ENCODE data around the gene GRB10. TPM values are rescaled to one million over a fixed set of nuclear protein-coding genes. Genes with fewer than 3 reads are reported as not detected.

Gene GRB10
- total RNA-seq, 1 experiment from 2014 or later, result 83.7 TPM

- peak; percentile 72 for DNase-seq (ENCODE audit: low read depth)
- in situ Hi-C loops (cut with HindIII; ENCODE audit: low pct_unique_long_range_greater_than_20kb, low sequenced_read_pairs), result no loop called here
Observed at GRCh38 chr7:50807026-50807730, 24.5 kb upstream of the GRB10 start.

DNA sequence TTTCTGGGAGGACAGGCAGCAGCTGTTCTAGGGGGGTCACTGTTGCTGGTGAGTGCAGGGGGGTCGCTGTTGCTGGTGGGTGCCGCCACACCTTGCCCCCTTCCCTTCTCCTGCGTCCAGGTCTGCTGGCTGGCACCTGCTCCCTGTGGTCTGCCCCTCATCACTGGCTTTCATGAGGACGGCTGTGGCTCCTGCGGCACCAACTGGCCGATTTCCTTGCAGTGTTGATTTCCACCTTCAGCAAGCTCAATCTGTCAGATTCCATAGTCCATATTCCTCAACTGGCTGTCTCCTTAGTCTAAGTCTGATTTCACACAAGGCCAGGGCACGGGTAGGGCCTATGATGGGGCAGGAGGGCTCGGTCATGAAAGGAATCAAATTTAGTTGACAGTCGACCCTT lies 23.4 kb upstream of the GRB10 start:
- no peak for DNase-seq (ENCODE audit: low read depth)
- in situ Hi-C loops (cut with HindIII; ENCODE audit: low pct_unique_long_range_greater_than_20kb, low sequenced_read_pairs), result no loop called here

DNA sequence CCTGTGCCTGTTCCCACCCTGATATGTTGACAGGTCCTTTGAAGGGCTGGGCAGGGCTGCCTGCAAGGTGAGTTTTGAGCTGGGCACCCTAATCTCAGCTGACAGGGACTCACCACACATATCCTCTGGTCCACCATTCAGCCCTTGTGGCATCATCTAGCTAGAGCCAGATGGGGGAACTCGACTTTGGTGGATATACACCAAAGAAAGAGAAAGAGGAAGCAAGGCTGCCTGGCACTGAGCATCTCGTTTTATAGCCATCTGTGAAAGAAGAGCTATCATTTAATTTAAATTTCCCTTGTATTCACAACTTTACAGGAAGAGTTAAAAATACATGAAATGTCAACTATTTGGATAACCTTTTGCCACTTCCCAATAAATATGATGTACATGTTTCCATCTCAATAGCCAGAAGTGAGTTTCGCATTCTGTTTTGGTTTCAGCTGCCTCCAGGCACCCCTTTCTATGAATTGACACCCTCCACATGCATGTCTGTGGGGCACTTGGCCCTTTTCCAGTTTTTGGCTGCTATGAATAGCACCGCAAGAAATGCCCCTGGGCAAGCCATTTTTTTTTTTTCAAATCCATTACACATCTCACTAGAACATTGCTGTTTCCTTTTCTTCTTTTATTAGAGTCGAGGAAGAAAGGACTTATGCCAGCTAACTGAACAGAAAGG lies 22.9 kb upstream of the GRB10 start:
- no peak for DNase-seq (ENCODE audit: low read depth)
- in situ Hi-C loops (cut with HindIII; ENCODE audit: low pct_unique_long_range_greater_than_20kb, low sequenced_read_pairs), result no loop called here

- peak; percentile 67 for DNase-seq (ENCODE audit: low read depth)
- in situ Hi-C loops (cut with HindIII; ENCODE audit: low pct_unique_long_range_greater_than_20kb, low sequenced_read_pairs), result no loop called here
Observed at GRCh38 chr7:50803359-50804337, 21.0 kb upstream of the GRB10 start.

DNA sequence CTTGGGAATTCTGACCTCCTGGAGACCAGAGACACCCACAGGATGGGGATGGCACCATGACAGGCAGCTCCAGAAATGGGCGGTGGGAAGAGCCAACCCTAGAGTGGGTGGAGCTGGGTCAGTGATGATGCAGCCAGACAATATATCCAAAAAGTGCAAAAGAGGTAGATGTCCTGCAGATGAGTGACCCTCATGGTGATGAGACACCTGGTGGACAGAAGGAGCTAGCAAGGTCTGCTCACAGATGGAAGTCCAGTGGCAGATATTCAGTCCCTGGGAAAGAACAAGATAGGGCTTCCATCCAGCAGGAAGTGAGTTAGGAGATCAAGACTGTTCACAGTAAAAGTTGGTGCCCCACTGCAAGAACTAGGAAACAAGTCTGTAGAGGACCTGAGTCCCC lies 19.2 kb upstream of the GRB10 start:
- in situ Hi-C loops (cut with HindIII; ENCODE audit: low pct_unique_long_range_greater_than_20kb, low sequenced_read_pairs), result no loop called here
- no peak for DNase-seq (ENCODE audit: low read depth)

GRCh38 chr7:50799873-50800272 lies 17.2 kb upstream of the GRB10 start:
- in situ Hi-C loops (cut with HindIII; ENCODE audit: low pct_unique_long_range_greater_than_20kb, low sequenced_read_pairs), result no loop called here
- DNase-seq (ENCODE audit: low read depth), result no peak

DNA sequence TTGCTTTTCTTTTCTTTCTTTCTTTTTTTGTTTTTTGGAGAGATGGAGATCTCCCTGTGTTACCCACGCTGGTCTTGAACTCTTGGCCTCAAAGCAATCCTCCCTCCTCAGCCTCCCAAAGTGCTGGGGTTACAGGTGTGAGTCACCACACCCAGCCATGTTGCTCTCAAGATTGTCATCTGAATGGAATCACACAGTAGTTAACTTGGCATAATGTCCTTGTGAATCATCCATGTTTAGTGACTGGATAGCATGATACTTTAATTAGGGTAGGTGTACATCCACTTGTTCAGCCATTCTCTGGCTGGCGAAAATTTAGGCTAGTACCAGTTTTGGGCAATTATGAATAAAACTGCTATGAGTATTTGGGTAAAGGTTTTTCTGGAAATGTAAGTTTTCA lies 15.4 kb upstream of the GRB10 start:
- no peak for DNase-seq (ENCODE audit: low read depth)
- in situ Hi-C loops (cut with HindIII; ENCODE audit: low pct_unique_long_range_greater_than_20kb, low sequenced_read_pairs), result no loop called here

DNA sequence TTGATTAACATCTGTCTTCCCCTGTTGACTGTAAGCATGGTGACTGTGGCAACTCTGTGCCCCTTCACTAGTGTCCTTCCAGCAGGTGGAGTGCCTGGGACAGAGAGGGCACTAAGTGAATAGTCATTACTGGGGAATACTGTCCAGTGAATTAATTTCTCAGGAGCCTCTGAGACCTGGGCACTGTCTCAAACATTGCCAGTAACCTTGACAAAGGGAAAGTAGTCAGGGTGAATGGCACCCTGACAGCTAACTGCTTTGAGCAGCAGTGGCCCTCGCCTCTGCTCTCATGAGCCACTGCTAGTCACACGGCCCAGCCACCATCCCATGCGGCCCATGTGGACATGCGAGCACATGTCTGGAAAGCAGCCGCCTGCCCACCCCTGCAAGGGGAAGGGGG lies 13.1 kb upstream of the GRB10 start:
- no peak for DNase-seq (ENCODE audit: low read depth)
- in situ Hi-C loops (cut with HindIII; ENCODE audit: low pct_unique_long_range_greater_than_20kb, low sequenced_read_pairs), result no loop called here

DNA sequence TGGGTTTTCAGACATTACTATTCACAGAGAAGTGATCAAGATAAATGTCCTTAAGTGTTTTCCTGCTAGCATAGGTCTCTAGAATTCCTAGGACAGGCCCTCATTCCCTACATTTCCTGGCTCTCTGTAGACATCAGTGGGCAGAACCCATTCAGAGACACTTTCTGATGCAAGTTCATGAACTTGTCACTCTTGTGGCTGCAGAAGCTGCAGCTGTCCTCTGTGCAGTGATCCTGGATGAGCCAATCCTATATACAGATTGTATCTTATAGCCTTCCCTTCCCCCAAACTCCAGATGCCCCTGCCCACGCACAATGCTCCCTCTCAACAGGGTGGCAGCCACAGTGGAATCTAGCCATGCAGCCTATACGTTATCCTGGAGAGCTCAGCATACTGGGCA lies 12.6 kb upstream of the GRB10 start:
- in situ Hi-C loops (cut with HindIII; ENCODE audit: low pct_unique_long_range_greater_than_20kb, low sequenced_read_pairs), result no loop called here
- no peak for DNase-seq (ENCODE audit: low read depth)

GRCh38 chr7:50793947-50794570 lies 11.4 kb upstream of the GRB10 start:
- DNase-seq (ENCODE audit: low read depth), result no peak
- in situ Hi-C loops (cut with HindIII; ENCODE audit: low pct_unique_long_range_greater_than_20kb, low sequenced_read_pairs), result no loop called here

DNA sequence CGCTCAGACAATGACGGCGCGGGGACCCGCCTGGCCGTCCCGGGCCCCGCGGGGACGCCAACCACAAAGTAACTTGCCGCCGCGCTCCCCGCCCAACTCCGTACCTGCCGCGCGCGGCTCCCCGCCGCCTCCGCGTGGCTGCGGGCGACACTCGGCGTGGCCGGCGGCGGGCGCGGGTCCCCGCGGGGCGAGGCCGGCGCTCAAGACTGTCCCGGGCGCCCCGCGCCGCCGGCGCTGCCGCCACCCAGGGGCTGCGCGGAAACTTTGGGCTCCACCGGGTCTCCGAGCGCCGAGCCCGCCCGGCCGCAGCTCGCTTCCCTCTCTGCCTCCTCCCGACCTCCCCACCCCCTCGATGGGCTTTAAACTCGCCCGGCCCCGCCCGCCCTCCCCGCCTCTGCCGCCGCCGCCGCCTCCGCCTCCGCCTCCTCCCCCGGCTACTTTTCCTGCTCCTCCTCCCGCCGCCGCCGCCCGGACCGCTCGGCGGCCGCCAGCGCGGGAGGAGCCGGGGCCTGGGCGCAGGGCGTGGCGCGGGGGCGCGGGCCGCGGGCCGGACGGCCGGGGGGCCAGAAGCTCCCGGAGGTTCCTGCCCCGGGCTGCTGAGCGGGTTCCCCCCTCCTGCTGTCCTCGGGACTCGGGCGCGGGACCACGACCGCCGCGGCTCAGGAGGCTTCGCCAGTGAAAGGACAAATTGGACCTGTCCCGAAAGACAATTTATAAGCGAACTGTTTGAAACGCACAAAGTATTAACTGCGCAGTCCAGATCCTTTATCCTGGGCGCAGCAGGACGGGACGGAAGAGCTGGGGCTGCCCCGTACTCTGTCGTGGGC lies 10.6 kb upstream of the GRB10 start:
- peak; percentile 45 for DNase-seq (ENCODE audit: low read depth)
- in situ Hi-C loops (cut with HindIII; ENCODE audit: low pct_unique_long_range_greater_than_20kb, low sequenced_read_pairs), result no loop called here

DNA sequence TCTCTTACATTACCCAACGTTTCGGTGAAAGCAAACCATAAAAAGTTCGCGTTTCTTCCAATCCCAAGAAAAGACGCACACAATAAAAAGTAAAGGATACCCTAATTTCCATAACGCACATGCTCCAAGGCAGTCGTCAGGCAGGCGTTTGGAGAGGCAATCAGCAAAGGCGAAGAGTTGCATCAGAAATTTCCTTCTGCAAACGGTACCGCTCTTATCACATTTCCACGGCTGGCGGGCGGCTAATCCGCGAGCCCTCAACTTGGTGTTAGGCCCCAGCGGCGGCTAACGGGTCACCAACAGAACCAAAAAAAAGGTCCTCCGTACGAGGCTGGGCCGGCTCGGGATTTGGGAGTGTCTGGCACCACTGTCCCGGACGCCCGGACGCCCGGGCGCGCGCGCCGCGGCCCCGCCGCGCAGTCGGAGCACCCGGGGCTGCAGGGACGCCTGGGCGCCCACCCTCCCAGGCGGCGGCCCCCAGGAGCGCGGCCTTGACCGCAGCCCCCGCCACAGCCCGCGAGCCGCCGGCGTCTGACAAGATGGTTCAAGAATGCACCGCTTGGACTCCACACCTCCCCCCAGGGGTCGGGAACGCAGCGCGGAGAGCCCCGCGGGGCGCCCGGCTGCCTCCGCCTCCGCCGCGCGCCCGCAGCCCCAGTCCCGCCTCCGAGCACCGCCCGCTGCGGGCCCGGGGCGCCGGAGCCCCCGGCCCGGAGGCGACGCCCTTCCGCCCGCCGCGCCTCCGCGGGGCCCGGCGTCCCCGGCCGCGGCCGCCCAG lies 9.8 kb upstream of the GRB10 start:
- DNase-seq (ENCODE audit: low read depth), result peak; percentile 40
- in situ Hi-C loops (cut with HindIII; ENCODE audit: low pct_unique_long_range_greater_than_20kb, low sequenced_read_pairs), result no loop called here

GRCh38 chr7:50791938-50792341 lies 9.2 kb upstream of the GRB10 start:
- peak; percentile 41 for DNase-seq (ENCODE audit: low read depth)
- in situ Hi-C loops (cut with HindIII; ENCODE audit: low pct_unique_long_range_greater_than_20kb, low sequenced_read_pairs), result no loop called here

GRCh38 chr7:50791363-50791937 lies 8.8 kb upstream of the GRB10 start:
- in situ Hi-C loops (cut with HindIII; ENCODE audit: low pct_unique_long_range_greater_than_20kb, low sequenced_read_pairs), result no loop called here
- DNase-seq (ENCODE audit: low read depth), result no peak

GRCh38 chr7:50790381-50790780 lies 7.7 kb upstream of the GRB10 start:
- DNase-seq (ENCODE audit: low read depth), result no peak
- in situ Hi-C loops (cut with HindIII; ENCODE audit: low pct_unique_long_range_greater_than_20kb, low sequenced_read_pairs), result no loop called here

DNA sequence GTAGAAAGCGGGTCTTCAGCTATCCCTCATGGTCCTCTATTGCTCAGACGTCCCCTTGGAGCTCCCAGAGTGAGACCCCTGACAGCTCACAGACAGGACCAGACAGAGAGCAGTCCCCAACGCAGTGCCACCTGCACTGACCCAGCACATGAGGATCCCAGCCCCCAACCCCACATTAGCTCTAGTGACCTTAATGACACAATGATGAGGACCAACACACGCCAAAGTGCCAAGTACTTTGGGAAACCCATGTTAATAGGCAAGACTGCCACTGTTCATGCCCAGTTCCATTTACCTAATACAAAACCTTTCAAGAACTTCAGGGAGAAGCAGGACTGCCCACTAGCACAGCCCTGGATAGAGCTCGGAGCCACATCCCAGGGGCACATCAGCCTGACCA lies 5.7 kb upstream of the GRB10 start:
- in situ Hi-C loops (cut with HindIII; ENCODE audit: low pct_unique_long_range_greater_than_20kb, low sequenced_read_pairs), result no loop called here
- no peak for DNase-seq (ENCODE audit: low read depth)

- in situ Hi-C loops (cut with HindIII; ENCODE audit: low pct_unique_long_range_greater_than_20kb, low sequenced_read_pairs), result no loop called here
Observed at GRCh38 chr7:50787825-50788224, 5.1 kb upstream of the GRB10 start.

More at GRCh38 chr7:50787825-50788224, 5.1 kb upstream of the GRB10 start:
- DNase-seq (ENCODE audit: low read depth), result no peak

All from Caki2 (cell line).